ENCODE results near the gene ITGB8.

DNA sequence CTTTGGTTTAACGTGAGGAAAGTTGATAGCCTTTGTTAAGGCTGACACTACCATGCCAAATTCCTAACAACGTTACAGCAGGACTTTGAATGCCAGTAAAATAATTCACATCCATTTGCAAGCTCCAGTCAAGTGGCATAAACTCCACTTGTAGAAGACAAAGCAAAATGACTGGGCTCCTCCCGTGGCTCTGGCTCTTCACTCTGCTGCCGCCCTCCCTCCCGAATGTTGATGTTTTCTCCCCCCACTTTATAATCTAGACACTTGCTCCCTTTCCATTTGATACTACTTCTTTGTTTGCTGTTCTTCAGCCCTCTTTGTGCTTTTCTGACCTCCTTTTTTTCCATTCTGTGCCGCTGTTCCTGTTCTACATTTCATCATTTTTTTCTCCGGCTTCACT, 22.8 kb upstream of the ITGB8 start:
- no peak for TF ChIP-seq POLR2AphosphoS5 (IDR thresholded peaks at IDR 0.05; ENCODE audit: low read depth, low read length)
- TF ChIP-seq CTCF (IDR thresholded peaks at IDR 0.05 in 2 of 3, conservative IDR thresholded peaks at IDR 0.05 in 1 of 3; ENCODE audit: borderline replicate concordance in 1 of 3, insufficient read depth in 1 of 3, low read depth in 2 of 3, low read length in 2 of 3) = no peak
- no peak for TF ChIP-seq POLR2A (IDR thresholded peaks at IDR 0.05; ENCODE audit: borderline replicate concordance, extremely low read depth, insufficient read depth, insufficient read length)
- no peak for TF ChIP-seq SIN3A (IDR thresholded peaks at IDR 0.05; ENCODE audit: low read depth)
- no peak for TF ChIP-seq EZH2 (IDR thresholded peaks at IDR 0.05)
- TF ChIP-seq ATF3 (IDR thresholded peaks at IDR 0.05) = no peak
- TF ChIP-seq SRF (IDR thresholded peaks at IDR 0.05; ENCODE audit: low read depth) = no peak
- no peak for TF ChIP-seq ZFX (IDR thresholded peaks at IDR 0.05)
- no peak for TF ChIP-seq TCF7L2 (IDR thresholded peaks at IDR 0.05; ENCODE audit: borderline replicate concordance, extremely low read depth, insufficient read depth, insufficient read length)
- no peak for TF ChIP-seq MAX (IDR thresholded peaks at IDR 0.05)
- no peak for TF ChIP-seq EZH2phosphoT487 (IDR thresholded peaks at IDR 0.05; ENCODE audit: borderline replicate concordance)
- TF ChIP-seq CBX3 (IDR thresholded peaks at IDR 0.05; ENCODE audit: low read depth) = no peak
